ENCODE data around the gene ZNF451.
"Not testable (repeated sequence)": the region's sequence is repeated elsewhere in the genome, so short reads cannot be mapped to it uniquely, and the experiment has no call there.

GRCh38 chr6:57091375-57091774 is 1.4 kb downstream of the ZNF451 start:
- not testable (repeated sequence) for TF ChIP-seq POLR2A (IDR thresholded peaks at IDR 0.05; ENCODE audit: low read depth, low read length); PAX5 (IDR thresholded peaks at IDR 0.05; ENCODE audit: insufficient read depth, low read length, severe bottlenecking); POLR2AphosphoS5 (IDR thresholded peaks at IDR 0.05; ENCODE audit: low read depth, low read length); POU2F2 (IDR thresholded peaks at IDR 0.05; ENCODE audit: low read depth, low read length); TAF1 (IDR thresholded peaks at IDR 0.05; ENCODE audit: low read depth, low read length)
